ENCODE data around the gene MCOLN3. TPM values are rescaled to one million over a fixed set of nuclear protein-coding genes. Genes with fewer than 3 reads are reported as not detected.

MCOLN3 gene, protein sequence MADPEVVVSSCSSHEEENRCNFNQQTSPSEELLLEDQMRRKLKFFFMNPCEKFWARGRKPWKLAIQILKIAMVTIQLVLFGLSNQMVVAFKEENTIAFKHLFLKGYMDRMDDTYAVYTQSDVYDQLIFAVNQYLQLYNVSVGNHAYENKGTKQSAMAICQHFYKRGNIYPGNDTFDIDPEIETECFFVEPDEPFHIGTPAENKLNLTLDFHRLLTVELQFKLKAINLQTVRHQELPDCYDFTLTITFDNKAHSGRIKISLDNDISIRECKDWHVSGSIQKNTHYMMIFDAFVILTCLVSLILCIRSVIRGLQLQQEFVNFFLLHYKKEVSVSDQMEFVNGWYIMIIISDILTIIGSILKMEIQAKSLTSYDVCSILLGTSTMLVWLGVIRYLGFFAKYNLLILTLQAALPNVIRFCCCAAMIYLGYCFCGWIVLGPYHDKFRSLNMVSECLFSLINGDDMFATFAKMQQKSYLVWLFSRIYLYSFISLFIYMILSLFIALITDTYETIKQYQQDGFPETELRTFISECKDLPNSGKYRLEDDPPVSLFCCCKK
- 0.72 and 1.4 TPM in 2 replicates for total RNA-seq (2014; rRNA removed; shearing (Covaris generic))

DNA sequence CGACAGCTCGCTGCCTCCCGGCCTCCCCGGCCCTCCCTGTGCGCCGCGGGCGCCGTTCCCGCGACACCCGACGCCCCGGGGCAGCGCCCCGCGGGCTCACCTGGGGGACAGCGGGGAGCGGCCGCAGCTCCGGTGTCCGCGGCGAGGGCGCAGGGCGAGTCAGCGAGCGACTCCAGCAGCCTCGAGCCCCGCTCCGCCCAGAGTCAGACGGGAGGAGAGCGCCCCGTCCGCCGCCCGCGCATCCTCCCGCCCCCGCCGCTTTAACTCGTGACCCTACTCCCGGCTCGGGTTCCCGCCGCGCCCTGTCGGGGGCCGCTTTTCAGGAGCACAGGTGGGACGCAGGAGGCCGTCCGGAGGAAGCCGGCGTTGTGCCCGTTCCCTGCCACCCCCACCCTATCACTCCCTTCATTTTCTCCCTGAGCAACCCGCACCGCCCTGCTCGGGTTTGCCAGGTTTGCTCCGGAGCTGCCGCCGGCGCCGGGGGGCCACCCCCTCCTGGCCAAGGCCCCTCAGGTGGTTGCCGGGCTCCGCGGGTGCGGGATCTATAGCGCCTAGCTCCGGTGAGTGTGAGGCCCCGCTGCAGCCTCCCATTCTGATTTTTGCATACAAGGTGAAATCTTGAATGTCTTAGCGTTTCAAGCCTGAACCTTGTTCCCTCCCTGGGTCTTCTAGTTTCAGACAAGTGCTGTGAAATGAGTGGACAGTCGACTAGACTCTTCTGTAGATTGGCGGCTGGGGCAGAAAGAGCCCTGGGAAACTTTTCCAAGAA, at the start of gene MCOLN3:
Gene MCOLN3 (minus strand): TSS at position 205 of the 769 bp plus-strand sequence. CDS start 3,140 bp downstream, outside the sequence.
- peak; percentile 4 for DNase-seq (ENCODE audit: low spot score)

DNA sequence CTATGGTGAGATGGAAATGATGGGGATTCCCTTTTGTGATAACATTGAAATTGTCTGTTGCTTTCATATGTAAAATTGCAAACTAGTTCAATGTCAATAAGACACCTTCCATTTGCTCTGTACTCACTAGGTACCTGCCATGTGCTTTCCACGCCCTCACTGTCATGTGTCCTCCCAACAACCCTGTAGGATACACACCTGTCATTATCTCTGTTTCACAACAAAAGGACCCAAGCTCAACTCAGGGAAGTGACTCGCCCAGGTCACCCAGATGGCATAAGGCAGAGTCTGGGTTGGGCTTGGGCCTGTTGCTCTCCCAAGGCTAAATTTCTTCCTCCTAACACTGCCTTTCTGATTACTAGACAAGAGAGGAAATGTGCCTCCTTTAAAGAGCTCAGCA, 45.3 kb upstream of the MCOLN3 start:
- DNase-seq (ENCODE audit: low spot score) = no peak

DNA sequence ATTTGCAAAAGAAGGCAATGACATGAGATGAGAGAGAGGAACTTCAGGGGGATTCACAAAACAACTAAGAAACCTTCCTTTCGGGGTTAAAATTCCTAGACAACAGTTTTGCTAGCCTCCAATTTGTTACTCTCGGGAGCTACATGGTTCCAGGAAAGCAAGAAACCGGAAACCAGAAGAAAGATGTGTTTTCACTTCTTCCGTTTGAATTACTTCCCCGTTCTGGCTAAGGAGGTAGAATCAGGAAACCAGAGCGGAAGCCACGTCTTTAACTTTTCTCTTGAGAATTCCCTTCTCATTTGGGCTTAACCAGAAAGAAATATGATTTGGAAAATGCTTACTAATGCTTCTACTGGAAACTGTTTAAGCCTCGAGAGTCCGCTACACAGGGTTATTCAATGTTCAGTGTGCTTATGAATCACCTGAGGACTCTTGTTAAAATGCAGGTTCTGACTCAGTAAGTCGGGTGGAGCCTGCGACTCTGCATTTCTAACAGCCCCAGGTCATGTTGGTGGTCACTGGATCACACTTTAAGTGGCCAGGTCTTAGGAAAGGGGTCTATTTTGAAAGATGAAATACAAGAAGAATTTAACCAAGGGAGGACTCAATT, 43.5 kb upstream of the MCOLN3 start:
- DNase-seq (ENCODE audit: low spot score) = no peak

DNA sequence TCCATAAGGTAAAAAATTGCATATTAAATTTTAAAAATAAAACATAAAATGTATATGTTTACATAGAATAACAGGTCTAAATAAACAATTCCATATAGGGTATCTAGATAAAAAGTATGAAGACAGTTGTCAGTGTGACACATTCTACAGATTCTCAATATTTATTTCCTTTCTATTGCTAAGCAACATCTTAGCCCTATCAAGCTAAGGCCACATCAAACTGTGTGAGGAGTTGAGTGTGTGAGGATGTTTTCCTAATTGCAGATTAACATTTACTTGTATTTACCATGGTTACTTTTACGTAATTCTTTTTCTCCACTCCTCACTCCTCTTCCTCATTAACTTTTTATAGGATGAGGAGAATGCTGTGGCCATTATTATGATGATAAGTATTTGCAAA, 41.9 kb upstream of the MCOLN3 start:
- no peak for DNase-seq (ENCODE audit: low spot score)

DNA sequence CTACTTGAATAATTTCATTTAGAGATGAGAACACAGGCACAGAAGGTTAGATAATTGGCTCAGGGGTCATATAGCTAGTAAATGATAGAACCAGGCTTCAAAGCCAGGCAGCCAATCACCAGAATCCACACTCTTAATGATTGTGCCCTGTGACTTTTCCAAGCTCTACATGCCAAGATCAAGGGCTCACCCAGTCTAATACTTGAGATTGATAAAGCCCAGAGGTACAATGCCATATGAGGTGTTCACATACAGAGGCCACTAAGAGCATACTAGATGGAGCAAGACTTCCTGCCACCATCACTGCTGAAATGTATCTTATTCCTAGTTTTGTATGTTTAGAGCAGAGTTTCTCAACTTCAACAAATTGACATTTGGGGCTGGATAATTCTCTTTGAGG, 40.9 kb upstream of the MCOLN3 start:
- DNase-seq (ENCODE audit: low spot score) = no peak

DNA sequence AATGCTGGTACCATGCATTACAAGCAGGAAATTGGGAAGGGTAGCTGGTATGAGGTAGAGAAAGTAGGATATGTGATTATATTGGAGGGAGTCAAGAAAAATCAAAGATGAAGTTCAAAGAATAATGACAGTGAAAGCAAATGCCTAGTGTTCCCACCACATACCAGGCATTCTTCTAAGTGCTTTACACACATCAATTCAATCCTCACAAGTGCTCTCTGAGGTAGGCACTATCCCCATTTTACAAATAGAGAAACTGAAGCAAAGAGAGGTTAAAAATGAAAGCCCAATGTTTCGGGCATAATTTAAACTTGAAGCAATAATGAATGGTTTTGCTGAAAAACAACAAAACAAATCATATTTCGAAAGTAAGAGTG, 40.1 kb upstream of the MCOLN3 start:
- no peak for DNase-seq (ENCODE audit: low spot score)

DNA sequence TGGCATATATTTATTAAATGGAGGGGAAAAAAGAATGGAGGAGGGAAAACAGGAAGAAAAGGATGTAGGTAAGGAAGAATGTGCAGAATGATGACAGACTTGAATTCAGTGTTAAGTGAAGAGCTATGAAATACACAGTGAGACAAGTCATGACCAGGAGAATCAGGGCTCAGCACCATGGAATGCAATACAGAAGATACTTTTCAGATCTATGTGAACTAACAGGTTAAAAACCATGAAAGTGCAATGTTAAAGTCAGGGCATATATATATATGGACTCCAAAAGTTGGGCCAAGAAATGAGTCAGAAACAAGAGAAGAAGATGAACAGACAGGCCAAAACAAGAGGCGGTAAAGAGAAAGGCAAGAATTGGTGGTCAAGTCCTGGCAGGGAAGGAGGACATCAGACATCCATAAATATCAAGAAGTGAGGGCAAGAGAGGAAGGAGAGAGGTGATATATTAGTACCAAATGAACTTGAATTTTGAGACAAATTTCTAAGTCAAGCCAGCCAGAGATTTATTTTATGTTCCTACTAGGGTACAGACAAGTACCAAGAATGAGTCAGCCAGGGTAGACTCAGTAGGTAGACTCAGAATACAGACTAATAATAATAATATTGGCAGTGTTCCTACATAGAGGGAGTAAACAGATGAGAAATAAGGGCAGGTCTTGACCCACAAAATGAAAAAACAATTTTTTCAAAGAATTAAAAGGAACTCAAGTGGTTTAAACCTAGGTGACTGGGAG, 39.5 kb upstream of the MCOLN3 start:
- DNase-seq (ENCODE audit: low spot score) = no peak

DNA sequence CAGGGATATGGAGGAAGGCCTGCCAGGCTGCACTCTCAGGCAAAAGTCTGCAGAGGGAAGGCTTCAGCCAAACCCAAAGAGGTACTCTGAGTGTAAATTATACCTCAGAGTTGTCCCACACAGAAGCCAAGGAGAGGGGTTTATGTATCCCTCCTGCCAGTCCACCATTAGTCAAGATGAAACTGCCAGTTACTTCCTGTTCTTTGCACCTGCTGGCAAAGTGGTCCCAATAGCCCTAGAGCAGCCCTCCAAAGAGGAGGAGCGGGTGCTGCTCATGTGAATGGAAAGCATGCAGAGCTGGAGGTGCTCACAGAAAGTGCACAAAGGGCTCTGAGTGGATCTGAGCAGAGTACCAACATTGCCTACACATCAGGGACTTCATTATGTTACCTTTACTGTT, 37.1 kb upstream of the MCOLN3 start:
- no peak for DNase-seq (ENCODE audit: low spot score)

DNA sequence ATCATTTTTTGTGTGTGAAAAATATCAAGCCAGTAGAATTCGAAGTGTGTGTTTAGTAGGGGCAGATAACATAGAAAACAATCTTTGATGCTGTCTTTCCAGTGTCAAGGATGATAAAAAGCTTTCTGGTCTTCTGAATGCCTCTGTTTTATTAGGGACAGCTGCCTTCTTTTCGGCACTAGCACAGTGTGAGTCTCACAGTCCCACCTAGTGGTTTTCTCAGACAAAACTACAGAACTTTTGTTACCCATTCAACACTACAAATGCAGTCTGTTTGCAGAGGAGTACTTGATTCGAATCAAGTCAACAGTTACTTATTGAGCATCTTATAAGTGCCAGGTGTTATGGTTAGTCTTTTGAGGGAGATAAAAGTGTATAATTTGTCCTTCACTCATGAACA, 30.6 kb upstream of the MCOLN3 start:
- no peak for DNase-seq (ENCODE audit: low spot score)

DNA sequence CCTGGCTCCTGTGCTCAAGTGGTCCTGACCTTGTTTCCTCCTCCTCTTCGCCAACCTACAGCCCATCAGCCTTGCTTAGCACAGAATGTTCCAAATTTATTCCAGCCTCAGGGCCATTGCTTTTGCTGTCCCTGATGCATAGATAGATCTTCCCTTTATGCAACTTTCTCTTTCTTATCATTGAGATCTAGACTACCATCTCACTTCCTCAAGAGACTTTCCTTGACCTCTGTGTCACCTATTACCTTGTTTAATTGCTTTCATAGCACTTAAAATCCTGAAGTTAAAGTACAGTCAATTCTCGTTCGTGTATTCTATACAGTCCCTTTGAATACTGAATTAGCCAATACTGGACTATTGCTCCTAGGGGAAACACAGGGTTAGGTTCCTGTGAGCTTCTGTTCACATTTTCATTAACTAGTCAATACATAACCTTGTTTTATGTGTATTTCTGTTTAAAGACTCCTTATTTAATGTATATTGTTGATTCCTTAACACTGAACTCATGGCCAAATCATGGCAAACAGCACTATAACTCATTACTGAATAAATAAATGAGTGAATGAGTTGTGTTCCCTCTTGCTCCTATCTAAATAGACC, 26.2 kb upstream of the MCOLN3 start:
- DNase-seq (ENCODE audit: low spot score) = no peak

DNA sequence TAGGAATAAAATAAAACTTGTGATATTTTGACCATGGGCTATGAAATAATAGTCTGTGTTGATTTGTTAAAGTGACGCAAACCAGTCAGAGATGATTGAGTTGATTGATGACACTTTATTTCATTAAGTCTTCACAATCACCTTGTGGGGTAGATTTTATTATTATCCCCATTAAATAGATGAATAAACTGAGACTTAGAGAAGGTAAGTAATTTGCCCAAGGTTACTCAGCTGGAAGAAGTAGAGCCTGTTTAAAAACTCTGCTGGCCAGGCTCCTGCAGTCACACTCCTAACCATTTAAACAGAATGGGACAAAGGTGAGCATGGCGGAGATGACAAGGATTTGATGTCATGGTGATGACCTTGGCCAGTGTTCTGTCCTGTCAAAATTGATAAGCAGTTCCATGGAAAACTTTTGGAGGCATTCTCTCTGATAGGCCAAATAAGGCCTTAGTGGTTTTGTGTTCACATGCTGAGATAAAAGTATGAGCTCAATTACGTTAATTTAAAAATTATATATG, 22.7 kb upstream of the MCOLN3 start:
- DNase-seq (ENCODE audit: low spot score) = no peak

DNA sequence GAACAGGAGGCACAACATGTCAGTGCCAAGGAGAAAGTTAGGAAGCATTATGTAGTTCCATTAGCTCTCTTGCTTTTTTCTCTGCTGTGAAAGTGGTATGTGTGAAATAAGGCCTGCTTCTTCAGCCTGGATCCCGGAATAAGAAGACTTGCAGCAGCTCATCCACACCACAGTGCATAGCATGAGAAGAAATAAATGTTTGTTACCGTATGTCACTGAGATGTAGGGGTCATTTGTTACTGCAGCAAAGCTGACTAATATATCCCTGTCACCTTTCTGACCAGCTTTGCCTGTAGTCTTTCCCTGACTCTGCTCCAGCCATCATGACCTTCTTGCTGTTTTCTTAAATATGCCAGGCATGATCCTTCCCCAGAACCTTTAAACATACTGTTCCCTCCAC, 20.5 kb upstream of the MCOLN3 start:
- DNase-seq (ENCODE audit: low spot score) = no peak

DNA sequence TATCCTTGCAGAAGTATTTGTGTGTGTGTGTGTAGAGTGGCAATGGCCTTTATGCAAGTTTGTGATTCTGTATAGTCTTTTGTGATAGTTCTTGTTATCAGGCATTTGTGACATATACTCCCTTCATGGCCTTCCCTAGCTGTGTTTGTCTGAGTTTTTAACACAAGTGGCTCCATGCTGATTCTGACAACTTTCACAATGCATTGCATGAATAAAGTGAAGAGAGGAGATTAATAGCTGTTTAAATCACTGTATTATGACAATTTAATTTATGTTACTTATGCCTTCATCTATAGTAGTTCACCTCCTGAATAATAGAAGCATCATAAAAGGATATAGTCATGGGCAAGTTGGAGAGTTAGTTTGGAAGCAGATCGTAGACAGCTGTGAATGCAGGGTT, 17.2 kb upstream of the MCOLN3 start:
- DNase-seq (ENCODE audit: low spot score) = no peak

DNA sequence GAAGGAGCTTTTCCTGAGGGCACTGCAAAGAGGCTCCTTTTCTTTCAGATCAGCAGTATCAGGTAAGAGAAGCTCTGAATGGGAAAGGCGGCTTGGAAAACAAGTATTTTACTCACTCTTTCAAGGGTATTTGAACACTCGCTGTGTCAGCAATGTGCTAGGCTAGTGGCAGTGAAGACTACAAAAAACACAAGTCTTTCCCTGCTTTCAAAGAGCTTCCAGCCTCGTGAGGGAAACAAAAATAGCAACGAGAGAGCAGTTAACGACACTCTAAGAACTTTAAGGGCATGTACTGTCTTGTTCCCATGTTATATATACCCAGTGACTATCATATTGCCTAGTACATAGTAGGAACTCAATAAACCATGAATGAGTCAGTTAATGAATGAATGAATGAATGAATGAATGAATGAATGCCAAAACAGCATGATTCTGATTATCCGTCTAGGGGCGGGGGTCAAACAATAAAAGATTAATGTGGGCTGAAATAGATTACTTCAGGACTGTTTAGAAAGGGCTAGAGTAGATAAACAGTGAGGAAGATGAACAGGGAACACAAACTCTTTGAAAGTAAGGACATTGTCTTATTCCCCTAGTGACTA, 14.2 kb upstream of the MCOLN3 start:
- DNase-seq (ENCODE audit: low spot score) = no peak

DNA sequence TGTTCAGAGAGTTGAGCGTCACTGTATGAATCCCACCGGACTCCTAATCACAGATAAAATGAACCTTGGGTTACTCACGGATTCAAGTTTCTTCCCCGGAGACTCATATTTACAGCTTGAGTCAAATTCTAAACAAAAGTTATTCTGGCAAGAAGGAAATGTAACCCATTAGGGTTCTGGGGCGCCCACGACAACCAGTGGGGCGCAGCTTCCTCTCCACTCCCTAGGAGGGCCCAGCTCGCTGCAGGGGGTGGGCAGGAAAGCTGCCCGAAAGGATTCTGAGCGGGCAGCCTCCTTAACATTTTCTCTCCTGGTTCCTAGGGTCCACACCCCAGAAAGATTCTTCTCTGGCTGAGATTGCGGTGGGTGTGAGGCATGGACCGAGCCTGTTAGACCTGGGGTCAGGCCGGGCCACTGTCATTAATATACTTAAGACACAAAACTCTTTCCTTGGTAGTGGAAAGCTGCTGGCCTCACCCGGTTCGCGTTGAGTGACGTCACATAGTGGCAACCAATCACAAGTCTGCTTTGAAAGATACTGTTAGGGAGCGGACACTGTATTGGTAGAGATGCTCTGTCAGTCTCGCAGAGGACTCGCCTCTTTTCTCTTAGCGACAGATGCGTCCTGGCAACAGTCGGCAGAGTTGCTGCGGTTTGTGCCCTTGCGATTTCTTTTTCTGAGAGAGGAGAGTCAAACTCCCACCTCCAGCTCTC, 13.6 kb upstream of the MCOLN3 start:
- DNase-seq (ENCODE audit: low spot score) = peak; percentile 94

DNA sequence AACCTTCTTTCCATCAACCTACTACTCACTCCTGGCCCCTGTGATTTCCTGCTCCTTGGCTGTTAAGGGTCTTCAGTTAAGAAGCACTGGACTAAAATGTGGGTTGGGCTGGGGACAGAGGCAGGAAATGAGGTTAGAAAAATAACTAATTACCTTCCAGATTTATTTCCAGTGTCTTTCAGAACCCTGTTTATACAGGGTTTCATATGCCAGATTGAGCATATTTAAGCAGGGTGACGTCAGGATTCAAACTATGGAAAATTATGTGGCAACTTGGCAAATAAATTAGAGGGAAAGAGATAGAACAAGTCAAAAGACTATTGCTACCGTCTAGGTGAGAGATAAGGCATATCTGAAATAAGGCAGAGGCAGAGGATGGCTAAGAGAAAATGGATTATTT, 11.7 kb upstream of the MCOLN3 start:
- no peak for DNase-seq (ENCODE audit: low spot score)

DNA sequence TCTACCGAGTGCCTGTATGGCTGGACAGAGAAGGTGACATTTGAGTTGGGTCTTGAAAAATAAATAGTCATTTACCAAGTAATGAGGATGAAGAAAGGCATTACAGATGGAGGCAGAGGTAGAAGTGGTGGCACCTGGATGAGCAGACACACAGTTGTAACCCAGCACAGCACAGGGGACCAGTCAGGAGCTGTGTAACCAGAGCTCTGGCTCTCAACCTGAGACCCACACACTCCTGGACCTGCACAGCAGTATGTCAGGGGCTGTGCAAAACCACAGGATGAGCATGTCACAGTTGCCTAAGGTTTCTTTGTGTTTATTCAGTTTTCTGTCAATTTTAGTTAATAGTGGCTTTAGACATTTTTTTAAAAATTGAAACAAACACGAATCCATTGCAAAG, 11.3 kb upstream of the MCOLN3 start:
- no peak for DNase-seq (ENCODE audit: low spot score)

DNA sequence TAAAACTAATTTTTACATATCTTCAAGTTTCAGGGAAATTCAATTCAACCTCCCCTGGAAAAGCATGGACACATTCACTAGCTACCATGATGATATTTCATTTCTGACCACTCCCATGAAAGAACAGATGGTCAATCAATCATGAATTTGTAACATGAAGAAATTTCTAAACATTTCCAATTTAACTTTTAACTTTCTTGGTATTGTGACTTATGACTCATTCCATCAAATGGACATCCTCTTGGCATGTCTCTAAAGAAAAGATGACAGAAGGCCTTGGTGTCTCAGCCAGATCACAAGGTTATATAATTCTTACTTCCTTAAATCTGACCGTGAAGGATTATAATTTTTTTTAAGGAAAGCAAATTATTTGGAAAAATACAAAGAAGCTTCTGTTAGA, 10.5 kb upstream of the MCOLN3 start:
- no peak for DNase-seq (ENCODE audit: low spot score)

DNA sequence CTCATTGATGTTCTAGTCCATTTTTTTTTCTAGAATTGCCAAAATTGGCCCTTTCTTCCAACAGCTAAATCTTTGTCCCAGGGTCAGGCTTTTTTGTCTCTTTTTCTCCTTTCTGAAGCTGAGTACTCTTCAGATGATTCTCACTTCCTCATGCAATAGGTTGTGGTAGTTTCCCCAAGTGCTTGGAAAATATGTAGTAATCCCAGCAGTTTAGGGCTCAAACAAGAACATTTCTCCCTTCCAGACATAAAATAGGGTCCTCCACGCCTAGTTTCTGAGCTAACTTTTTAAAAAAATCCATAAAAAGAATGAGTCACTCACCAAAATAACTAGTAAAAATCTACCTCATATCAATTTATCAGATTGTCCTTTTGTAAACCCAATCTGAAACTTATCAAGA, 10.0 kb upstream of the MCOLN3 start:
- no peak for DNase-seq (ENCODE audit: low spot score)

DNA sequence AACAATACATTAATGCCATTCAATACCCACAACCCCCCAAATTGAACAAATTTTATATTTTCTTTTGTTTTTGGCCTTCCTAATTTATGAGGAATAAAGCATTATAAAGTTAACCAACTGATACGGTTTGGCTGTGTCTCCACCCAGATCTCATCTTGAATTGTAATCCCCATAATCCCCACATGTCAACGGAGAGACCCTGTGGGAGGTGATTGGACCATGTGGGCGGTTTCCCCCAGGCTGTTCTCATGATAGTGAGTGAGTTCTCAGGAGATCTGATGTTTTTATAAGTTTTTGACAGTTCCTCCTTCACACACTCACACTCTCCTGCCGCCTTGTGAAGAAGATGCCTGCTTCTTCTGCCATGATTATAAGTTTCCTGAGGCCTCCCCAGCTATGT, 6.4 kb upstream of the MCOLN3 start:
- DNase-seq (ENCODE audit: low spot score) = no peak

Measured in H4 (cell line).